GM13976 (cell line): ENCODE results near the gene ATXN1L.

Experiments
- DNase-seq: peaks from one replicate; pipeline ENCODE4 v3.0.0; 2012; ENCODE audit warnings: low spot score
- in situ Hi-C: fragments of 300-500 bp; cut with MboI; formaldehyde crosslinking; loops from one replicate; pipeline ENCODE4 v1.12.0; 2022; ENCODE audit warnings: low sequenced_read_pairs, mixed read lengths, inconsistent platforms; ENCODE audit not compliant: unreplicated experiment
- TF ChIP-seq, protein P1 (sequence below): IDR thresholded peaks from 2 replicates; pipeline ENCODE4 v1.5.1; 2012; ENCODE audit warnings: borderline replicate concordance, mild to moderate bottlenecking; ENCODE audit not compliant: insufficient read depth; ENCODE audit errors: extremely low read depth, missing control alignments, control extremely low read depth

Gene ATXN1L

GRCh38 chr16:71852561-71852960 lies 6.8 kb downstream of the ATXN1L start:
- in situ Hi-C loops = no loop called here
- no peak for DNase-seq

GRCh38 chr16:71853413-71853812 lies 7.6 kb downstream of the ATXN1L start:
- peak; percentile 62 for DNase-seq
- in situ Hi-C loops = no loop called here
- TF ChIP-seq, protein P1, sequence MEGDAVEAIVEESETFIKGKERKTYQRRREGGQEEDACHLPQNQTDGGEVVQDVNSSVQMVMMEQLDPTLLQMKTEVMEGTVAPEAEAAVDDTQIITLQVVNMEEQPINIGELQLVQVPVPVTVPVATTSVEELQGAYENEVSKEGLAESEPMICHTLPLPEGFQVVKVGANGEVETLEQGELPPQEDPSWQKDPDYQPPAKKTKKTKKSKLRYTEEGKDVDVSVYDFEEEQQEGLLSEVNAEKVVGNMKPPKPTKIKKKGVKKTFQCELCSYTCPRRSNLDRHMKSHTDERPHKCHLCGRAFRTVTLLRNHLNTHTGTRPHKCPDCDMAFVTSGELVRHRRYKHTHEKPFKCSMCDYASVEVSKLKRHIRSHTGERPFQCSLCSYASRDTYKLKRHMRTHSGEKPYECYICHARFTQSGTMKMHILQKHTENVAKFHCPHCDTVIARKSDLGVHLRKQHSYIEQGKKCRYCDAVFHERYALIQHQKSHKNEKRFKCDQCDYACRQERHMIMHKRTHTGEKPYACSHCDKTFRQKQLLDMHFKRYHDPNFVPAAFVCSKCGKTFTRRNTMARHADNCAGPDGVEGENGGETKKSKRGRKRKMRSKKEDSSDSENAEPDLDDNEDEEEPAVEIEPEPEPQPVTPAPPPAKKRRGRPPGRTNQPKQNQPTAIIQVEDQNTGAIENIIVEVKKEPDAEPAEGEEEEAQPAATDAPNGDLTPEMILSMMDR = no peak

More at GRCh38 chr16:71852561-71852960, 6.8 kb downstream of the ATXN1L start:
- TF ChIP-seq, protein P1 = no peak

GRCh38 chr16:71854369-71854948 lies 8.7 kb downstream of the ATXN1L start:
- DNase-seq = no peak
- in situ Hi-C loops = no loop called here

GRCh38 chr16:71855937-71856662 lies 10.3 kb downstream of the ATXN1L start:
- no peak for DNase-seq
- in situ Hi-C loops = no loop called here
- TF ChIP-seq, protein P1 = no peak

More at GRCh38 chr16:71854369-71854948, 8.7 kb downstream of the ATXN1L start:
- TF ChIP-seq, protein P1 = no peak

DNA sequence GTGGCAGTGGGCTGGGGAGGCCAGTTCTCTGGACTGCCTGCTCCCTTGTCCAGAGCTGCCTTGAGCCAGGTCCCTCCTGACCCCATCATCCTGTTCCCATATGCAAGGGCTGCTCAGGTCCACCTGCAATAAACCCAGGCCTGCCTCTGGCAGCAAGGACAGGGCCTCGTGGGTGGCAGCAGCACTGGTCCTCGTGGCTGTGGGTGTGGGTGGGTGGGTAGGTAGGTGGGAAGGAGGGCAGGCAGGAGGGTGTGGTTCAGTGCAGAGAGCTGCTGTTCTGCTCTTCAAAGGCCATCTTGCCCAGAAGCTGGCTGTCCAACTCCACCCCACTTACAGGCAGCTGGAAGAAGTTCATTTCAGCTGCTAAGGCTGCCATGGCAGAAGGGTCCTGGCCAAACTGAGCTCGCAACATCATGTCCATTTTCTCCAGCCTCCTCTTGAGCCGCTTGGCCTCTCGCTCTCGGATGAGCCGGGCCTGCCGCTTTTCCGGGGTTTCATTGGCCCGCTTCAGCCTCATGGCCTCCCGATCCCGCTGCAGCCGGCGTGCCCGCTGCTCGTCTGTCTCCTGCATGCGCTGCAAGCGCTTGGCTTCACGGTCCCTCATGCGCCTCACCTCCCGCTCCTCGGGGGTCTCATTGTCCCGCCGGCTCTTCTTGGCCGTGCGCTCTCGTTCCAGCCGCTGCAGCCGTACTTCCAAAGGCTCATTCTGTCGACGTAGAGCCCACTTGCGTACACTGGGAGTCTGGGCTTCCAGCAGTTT lies 14.2 kb downstream of the ATXN1L start:
- in situ Hi-C loops = no loop called here
- no peak for DNase-seq
- TF ChIP-seq, protein P1 = no peak

GRCh38 chr16:71863995-71864394 lies 18.2 kb downstream of the ATXN1L start:
- in situ Hi-C loops = no loop called here
- DNase-seq = no peak
- TF ChIP-seq, protein P1 = no peak
